ENCODE measurements around the gene MOV10L1.
A peak's percentile ranks its signal among the peaks of the same experiment; 100 is the strongest.

The MOV10L1 gene

GRCh38 chr22:50177537-50178470 lies 88.0 kb downstream of the MOV10L1 start:
- DNase-seq, result no peak

- no peak for DNase-seq
Measured at GRCh38 chr22:50178471-50178864, 88.7 kb downstream of the MOV10L1 start.

- DNase-seq, result no peak
Measured at GRCh38 chr22:50178871-50179869, 89.4 kb downstream of the MOV10L1 start.

GRCh38 chr22:50179937-50180726 lies 90.3 kb downstream of the MOV10L1 start:
- DNase-seq, result no peak

- no peak for DNase-seq
Measured at GRCh38 chr22:50180727-50181521, 91.1 kb downstream of the MOV10L1 start.

GRCh38 chr22:50182176-50183081 lies 92.6 kb downstream of the MOV10L1 start:
- DNase-seq, result no peak

- DNase-seq, result no peak
Measured at GRCh38 chr22:50183141-50183971, 93.5 kb downstream of the MOV10L1 start.

- no peak for DNase-seq
Measured at GRCh38 chr22:50184004-50184901, 94.4 kb downstream of the MOV10L1 start.

- DNase-seq, result no peak
Measured at GRCh38 chr22:50184902-50185374, 95.1 kb downstream of the MOV10L1 start.

- peak; percentile 80 for DNase-seq
Measured at GRCh38 chr22:50185375-50186087, 95.7 kb downstream of the MOV10L1 start, which contains the start of gene TRABD. TSS of gene TRABD (plus strand) at chr22:50185913. CDS start at chr22:50193061, 7,148 bp downstream.

GRCh38 chr22:50186181-50186714 lies 96.4 kb downstream of the MOV10L1 start:
- DNase-seq, result no peak

GRCh38 chr22:50186761-50187523 lies 97.1 kb downstream of the MOV10L1 start:
- DNase-seq, result no peak

GRCh38 chr22:50188356-50188755 lies 98.5 kb downstream of the MOV10L1 start:
- no peak for DNase-seq

- no peak for DNase-seq
Measured at GRCh38 chr22:50189184-50189848, 99.5 kb downstream of the MOV10L1 start.

- DNase-seq, result no peak
Measured at GRCh38 chr22:50189849-50190181, 100.0 kb downstream of the MOV10L1 start.
